Esophagus muscularis mucosa (tissue), 4 donors: ENCODE results near the gene TCF7.

Experiments
- CTCF ChIP-seq, 3 experiments: fragments of 200-600 bp in 2 of 3; fragments of 450-650 bp in 1 of 3; sonication (generic) in 2 of 3; IDR thresholded peaks; one replicate each; pipeline ENCODE4 v1.5.1; 2017 to 2019; ENCODE audit warnings: antibody characterized with exemption in 3 of 3, mild to moderate bottlenecking in 2 of 3, moderate library complexity in 1 of 3
- EP300 ChIP-seq: sonication (generic); formaldehyde crosslinking; IDR thresholded peaks from one replicate; pipeline ENCODE4 v1.6.1; 2017; ENCODE audit warnings: antibody characterized with exemption
- POLR2A ChIP-seq: fragments of 450-650 bp; IDR thresholded peaks from one replicate; pipeline ENCODE4 v1.6.1; 2017; ENCODE audit warnings: antibody characterized with exemption, moderate library complexity, mild to moderate bottlenecking, low read depth
- POLR2AphosphoS5 ChIP-seq, 2 donors: sonication (generic); formaldehyde crosslinking; IDR thresholded peaks; one replicate each; pipeline ENCODE4 v1.6.1; 2017; ENCODE audit warnings: antibody characterized with exemption in 2 of 2

DNA sequence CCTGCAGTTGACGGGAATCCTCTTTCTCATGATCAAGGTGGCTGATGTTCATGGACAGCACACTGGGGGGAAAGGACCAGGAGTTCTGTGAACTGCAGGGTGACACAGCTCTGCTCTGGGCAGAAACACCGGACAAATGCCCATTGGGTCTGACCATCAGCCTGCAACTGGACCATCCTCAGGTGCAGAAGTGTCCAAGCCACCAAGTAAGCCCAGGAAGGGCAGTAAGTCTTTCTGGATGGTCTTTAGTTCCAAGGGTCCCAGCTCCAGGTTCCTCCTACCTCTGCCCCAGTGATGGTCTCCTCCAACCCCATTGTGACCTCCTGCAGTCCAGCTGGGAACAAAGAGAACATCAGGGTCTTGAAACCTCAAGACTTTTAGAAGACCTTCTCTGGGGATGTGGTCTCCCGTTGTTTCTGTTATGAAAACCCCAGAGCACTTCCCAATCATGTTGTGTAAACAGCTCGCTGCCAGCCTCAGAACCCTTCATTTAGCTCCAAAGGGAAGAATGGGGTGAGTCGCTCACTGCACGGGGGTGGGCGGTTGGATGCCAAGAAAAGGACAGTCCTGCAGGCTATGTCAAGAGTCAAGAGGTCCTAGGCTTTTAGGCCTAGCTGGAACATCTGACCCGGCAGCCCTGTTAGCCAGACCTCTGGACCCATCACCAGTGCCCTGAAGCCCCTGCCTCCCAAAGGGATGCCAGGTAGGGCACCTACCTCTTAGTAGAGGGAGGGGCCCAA, 41.8 kb upstream of the TCF7 start:
- TF ChIP-seq CTCF (IDR thresholded peaks at IDR 0.05) (no peak), POLR2AphosphoS5 (IDR thresholded peaks at IDR 0.05) (no peak), POLR2A (no peak), EP300 (no peak)
